GM12872 (cell line): ENCODE measurements around the gene MAP3K20.

Experiments
- TF ChIP-seq, protein P1 (sequence below): IDR thresholded peaks from 3 replicates; pipeline ENCODE4 v1.5.1; 2011; ENCODE audit warnings: low read depth, mild to moderate bottlenecking, low read length, moderate library complexity; ENCODE audit not compliant: insufficient read depth

The MAP3K20 gene

GRCh38 chr2:173079973-173080860, 4.6 kb downstream of the MAP3K20 start:
- TF ChIP-seq, protein P1, sequence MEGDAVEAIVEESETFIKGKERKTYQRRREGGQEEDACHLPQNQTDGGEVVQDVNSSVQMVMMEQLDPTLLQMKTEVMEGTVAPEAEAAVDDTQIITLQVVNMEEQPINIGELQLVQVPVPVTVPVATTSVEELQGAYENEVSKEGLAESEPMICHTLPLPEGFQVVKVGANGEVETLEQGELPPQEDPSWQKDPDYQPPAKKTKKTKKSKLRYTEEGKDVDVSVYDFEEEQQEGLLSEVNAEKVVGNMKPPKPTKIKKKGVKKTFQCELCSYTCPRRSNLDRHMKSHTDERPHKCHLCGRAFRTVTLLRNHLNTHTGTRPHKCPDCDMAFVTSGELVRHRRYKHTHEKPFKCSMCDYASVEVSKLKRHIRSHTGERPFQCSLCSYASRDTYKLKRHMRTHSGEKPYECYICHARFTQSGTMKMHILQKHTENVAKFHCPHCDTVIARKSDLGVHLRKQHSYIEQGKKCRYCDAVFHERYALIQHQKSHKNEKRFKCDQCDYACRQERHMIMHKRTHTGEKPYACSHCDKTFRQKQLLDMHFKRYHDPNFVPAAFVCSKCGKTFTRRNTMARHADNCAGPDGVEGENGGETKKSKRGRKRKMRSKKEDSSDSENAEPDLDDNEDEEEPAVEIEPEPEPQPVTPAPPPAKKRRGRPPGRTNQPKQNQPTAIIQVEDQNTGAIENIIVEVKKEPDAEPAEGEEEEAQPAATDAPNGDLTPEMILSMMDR: no peak

- TF ChIP-seq, protein P1: no peak
These were observed 11.0 kb downstream of the MAP3K20 start for GRCh38 chr2:173086518-173087213.

- TF ChIP-seq, protein P1: no peak
These were observed 11.6 kb downstream of the MAP3K20 start for GRCh38 chr2:173087214-173087581.

- TF ChIP-seq, protein P1: no peak
These were observed 12.3 kb downstream of the MAP3K20 start for GRCh38 chr2:173087793-173088496.

DNA sequence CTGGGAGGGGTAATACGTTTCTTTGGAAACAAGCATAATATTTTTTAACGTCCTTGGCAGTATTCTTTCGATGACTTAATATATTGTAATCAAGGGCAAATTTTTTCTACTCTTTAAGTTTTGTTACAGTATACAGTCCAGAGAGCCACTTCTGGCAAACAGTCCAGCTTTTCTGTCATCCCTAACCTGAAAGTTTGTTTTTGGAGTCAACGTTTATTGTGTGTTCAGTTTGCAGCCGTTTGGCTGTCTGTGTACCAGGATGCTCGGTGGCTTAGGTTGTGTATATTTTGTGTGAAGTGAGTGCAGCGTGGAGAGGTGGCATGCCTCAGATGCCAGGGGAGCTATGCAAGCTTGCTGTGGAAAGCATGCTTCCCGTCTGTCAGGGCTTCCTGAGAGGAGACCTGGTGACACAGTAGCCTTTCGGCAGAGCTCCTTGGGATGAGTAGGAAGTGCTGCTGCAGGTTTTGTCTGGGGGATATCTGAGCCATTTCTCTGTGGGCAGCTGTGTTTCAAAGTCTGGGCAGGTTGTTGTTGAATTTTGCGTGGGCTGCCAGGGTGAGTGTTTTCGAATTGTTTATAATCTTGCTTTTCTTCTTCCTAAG, 14.7 kb downstream of the MAP3K20 start:
- TF ChIP-seq, protein P1: no peak

- TF ChIP-seq, protein P1: peak; percentile 28; the same call in 2 of the 3 replicates
These were observed 15.5 kb downstream of the MAP3K20 start for GRCh38 chr2:173090973-173091660.
